DOHH2 (cell line): ENCODE data around the gene SPOCK1.

ENCODE experiments used
- EZH2phosphoT487 ChIP-seq: fragments of 200-600 bp; sonication (generic); IDR thresholded peaks from 2 replicates; pipeline ENCODE4 v1.6.1; 2017; ENCODE audit warnings: borderline replicate concordance, mild to moderate bottlenecking, antibody characterized with exemption, low read length, moderate library complexity, mixed read lengths
- TF ChIP-seq, protein P1 (sequence below): fragments of 200-600 bp; sonication (generic); IDR thresholded peaks from one replicate; pipeline ENCODE4 v1.5.1; 2014; ENCODE audit warnings: antibody characterized with exemption, mild to moderate bottlenecking, low read depth, low read length; ENCODE audit not compliant: poor library complexity, severe bottlenecking

DNA sequence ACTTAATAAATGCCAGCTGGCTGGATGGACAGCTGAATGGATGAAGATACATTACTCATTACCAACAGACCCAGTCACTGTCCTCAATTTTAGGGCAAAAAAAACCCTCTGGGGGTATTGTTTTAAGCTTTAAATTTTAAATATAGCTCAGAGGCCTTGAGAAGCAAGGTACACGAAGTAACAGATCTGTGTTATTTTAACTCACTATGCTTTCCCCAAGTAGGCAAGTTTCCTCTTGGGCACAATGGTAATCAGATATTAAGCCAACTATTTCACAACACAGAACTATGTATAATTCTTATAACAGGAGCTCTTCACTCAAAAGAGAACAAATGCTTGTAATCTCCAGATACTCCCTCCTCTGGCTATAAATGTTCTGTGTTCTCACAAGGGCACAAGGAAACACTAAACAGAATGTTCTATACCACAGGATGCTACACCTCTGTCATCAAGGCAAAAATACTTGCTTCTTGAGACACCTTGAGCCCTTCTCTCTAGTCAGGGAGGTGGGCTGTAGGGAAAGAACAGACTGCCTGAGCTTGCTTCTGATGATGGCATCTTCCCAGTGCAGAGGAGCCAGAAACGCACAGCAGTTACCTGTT, 443.8 kb downstream of the SPOCK1 start:
- TF ChIP-seq, protein P1, sequence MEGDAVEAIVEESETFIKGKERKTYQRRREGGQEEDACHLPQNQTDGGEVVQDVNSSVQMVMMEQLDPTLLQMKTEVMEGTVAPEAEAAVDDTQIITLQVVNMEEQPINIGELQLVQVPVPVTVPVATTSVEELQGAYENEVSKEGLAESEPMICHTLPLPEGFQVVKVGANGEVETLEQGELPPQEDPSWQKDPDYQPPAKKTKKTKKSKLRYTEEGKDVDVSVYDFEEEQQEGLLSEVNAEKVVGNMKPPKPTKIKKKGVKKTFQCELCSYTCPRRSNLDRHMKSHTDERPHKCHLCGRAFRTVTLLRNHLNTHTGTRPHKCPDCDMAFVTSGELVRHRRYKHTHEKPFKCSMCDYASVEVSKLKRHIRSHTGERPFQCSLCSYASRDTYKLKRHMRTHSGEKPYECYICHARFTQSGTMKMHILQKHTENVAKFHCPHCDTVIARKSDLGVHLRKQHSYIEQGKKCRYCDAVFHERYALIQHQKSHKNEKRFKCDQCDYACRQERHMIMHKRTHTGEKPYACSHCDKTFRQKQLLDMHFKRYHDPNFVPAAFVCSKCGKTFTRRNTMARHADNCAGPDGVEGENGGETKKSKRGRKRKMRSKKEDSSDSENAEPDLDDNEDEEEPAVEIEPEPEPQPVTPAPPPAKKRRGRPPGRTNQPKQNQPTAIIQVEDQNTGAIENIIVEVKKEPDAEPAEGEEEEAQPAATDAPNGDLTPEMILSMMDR = no peak
- no peak for TF ChIP-seq EZH2phosphoT487
